Stomach (tissue), 9 donors: ENCODE results near the gene OGFR. TPM values are rescaled to one million over a fixed set of nuclear protein-coding genes. Genes with fewer than 3 reads are reported as not detected.

Experiments
- DNase-seq, 2 donors: peaks; one replicate each; pipeline versions ENCODE4 v3.0.0 to v3.0.0-alpha.2; 2013 to 2019
- H3K27ac ChIP-seq, 5 donors: fragments of 200-600 bp in 4 of 5; sonication (generic) in 4 of 5; one replicate each; pipeline ENCODE4 v1.5.1; 2013 to 2019; ENCODE audit warnings: mild to moderate bottlenecking in 1 of 5, moderate library complexity in 1 of 5
- H3K27me3 ChIP-seq, 3 donors: fragments of 200-600 bp; sonication (generic); one replicate each; pipeline ENCODE4 v1.5.1; 2017 to 2019; ENCODE audit warnings: mixed run types in 1 of 3
- H3K36me3 ChIP-seq, 4 donors: fragments of 200-600 bp; sonication (generic); 1 replicate in 3 of 4; 2 replicates in 1 of 4; pipeline ENCODE4 v1.5.1; 2016 to 2019
- H3K4me1 ChIP-seq, 4 donors: fragments of 200-600 bp; sonication (generic); one replicate each; pipeline ENCODE4 v1.5.1; 2016 to 2019
- H3K4me3 ChIP-seq, 4 donors: fragments of 200-600 bp; sonication (generic) in 3 of 4; one replicate each; pipeline ENCODE4 v1.5.1; 2016 to 2019; ENCODE audit warnings: mild to moderate bottlenecking in 1 of 4
- H3K9me3 ChIP-seq, 4 donors: fragments of 200-600 bp; sonication (generic); one replicate each; pipeline ENCODE4 v1.5.1; 2016 to 2019
- EP300 ChIP-seq: sonication (generic); formaldehyde crosslinking; IDR thresholded peaks from one replicate; pipeline ENCODE4 v1.6.1; 2017; ENCODE audit warnings: antibody characterized with exemption
- POLR2A ChIP-seq, 4 donors: fragments of 450-650 bp; IDR thresholded peaks; one replicate each; pipeline ENCODE4 v1.6.1; 2016; ENCODE audit warnings: antibody characterized with exemption in 4 of 4, control low read depth in 2 of 4, mild to moderate bottlenecking in 1 of 4, moderate library complexity in 1 of 4
- POLR2AphosphoS5 ChIP-seq, 3 donors: sonication (generic); formaldehyde crosslinking; IDR thresholded peaks; one replicate each; pipeline ENCODE4 v1.6.1; 2016; ENCODE audit warnings: antibody characterized with exemption in 3 of 3
- WGBS, 5 donors: extraction: QIAGEN DNeasy Blood & Tissue Kit in 3 of 5; methylation state at CpG; one replicate each; pipeline versions ENCODE4 v1.1.5 to v1.1.7; 2013 to 2018; 5-methylcytosine and 5-hydroxymethylcytosine counted together
- intact Hi-C: fragments of 100-400 bp; cut with DNase I; formaldehyde crosslinking; loops from one replicate; pipeline ENCODE4 v1.15.1; 2023; ENCODE audit warnings: low total_unique reads
- polyA plus RNA-seq, 3 donors: library from polyadenylated mRNA; stranded (reverse); fragments of 200-250 nt; gene quantifications; one replicate each; pipeline ENCODE4 v1.2.3, GENCODE V29; 2013
- total RNA-seq, 5 donors: library from RNA; depleted of rRNA; stranded (reverse); fragments of >200 nt; gene quantifications; one replicate each; pipeline versions ENCODE4 v1.1.0 to v1.2.3, GENCODE V29; 2014 to 2016
- TF ChIP-seq, protein P1 (sequence below), 7 experiments: fragments of 450-650 bp in 4 of 7; fragments of 200-600 bp in 3 of 7; sonication (generic) in 3 of 7; IDR thresholded peaks; one replicate each; pipeline ENCODE4 v1.5.1; 2016 to 2019; ENCODE audit warnings: antibody characterized with exemption in 7 of 7, control low read depth in 2 of 7, mild to moderate bottlenecking in 1 of 7
- donor health status: healthy with polysubstance abuse.
- donor health status: Bipolar disorder and iron deficiency.
- donor health status: healthy.

Gene OGFR
- total and polyA plus RNA-seq, 8 donors, result 20.1 to 75.3 (median 42.3) TPM

DNA sequence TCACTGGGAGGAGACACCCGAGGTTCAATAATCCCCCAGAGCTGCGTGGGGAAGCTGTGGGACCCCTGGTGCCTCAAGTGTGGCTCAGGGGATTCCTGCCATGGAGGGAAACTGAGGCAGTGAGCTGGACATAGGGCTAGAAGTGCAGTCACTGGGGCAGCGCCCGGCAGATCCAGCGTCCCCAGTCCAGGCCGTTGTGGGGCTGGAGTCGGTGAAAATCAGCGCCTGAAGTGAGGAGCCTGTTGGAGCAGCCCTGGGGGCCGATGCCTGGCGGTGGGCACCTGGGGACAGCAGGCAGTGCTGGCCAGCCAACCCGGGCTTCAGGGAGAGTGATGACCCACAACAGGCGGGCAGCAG is 10.1 kb downstream of the OGFR start:
- Histone ChIP-seq H3K4me3 (no peak overlapping the region), H3K9me3 (no peaks in the 10 kb centered on the region), H3K36me3 (peaks cover 40 to 45% (median 44%) of the 10 kb centered on the region in 4 donors), H3K27me3 (peaks cover 22 to 58% (median 48%) of the 10 kb centered on the region in 3 donors), H3K27ac (no peak overlapping the region), H3K4me1 (peaks cover 33 to 51% (median 49%) of the 10 kb centered on the region in 4 donors)
- TF ChIP-seq POLR2A (IDR thresholded peaks at IDR 0.05), result no peak
- no peak for TF ChIP-seq POLR2AphosphoS5 (IDR thresholded peaks at IDR 0.05)
- TF ChIP-seq EP300, result no peak
- TF ChIP-seq, protein P1, sequence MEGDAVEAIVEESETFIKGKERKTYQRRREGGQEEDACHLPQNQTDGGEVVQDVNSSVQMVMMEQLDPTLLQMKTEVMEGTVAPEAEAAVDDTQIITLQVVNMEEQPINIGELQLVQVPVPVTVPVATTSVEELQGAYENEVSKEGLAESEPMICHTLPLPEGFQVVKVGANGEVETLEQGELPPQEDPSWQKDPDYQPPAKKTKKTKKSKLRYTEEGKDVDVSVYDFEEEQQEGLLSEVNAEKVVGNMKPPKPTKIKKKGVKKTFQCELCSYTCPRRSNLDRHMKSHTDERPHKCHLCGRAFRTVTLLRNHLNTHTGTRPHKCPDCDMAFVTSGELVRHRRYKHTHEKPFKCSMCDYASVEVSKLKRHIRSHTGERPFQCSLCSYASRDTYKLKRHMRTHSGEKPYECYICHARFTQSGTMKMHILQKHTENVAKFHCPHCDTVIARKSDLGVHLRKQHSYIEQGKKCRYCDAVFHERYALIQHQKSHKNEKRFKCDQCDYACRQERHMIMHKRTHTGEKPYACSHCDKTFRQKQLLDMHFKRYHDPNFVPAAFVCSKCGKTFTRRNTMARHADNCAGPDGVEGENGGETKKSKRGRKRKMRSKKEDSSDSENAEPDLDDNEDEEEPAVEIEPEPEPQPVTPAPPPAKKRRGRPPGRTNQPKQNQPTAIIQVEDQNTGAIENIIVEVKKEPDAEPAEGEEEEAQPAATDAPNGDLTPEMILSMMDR (IDR thresholded peaks at IDR 0.05), result no peak
- WGBS, 5 donors, result 59 to 70% (median 66%) methylated on average over 12 of the region's 12 CpGs
- intact Hi-C loops, result no loop called here
- no peak for DNase-seq

DNA sequence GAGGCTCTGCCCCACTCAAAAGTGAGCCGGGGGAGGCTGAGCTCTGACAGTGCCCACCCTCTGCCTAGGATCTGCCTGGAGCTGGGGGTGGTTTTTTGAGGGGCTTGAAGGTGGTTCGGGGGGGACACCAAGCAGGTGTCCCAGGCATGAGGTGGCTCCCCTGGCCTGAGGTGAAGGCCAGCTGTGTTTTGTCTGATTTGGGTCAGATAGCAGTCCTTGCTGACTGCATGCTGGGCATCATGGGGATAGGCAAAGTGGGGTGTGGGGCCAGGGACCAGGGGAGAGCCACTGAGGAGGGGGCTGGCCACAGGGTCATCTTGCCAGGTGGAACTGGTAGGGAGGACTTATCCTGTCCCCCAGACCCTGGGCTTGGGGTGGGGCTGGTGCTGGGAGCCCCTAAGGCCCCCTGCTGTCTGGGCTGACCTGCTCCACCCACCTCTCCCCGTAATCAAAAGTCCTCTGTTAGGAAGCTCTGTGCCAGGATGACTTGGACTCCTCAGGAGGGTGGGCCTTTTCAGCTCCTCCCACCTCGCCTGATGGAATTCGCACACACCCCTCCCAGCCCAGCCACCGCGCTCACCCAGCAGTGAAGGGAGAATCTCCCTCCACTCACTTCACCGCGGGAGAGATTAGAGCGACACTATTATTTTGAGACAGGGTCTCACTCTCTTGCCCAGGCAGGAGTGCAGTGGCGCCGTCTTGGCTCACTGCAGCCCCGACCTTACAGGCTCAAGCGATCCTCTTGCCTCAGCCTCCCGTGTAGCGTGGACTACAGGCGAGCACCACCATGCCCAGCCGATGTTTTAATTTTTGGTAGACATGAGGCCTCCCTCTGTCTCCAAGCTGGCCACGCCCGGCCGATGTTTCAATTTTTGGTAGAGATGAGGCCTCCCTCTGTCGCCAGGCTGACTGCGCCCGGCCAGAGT is 10.7 kb downstream of the OGFR start:
- peak in 1 of 2 donors; percentile 78 for DNase-seq
- intact Hi-C loops, result no loop called here
- Histone ChIP-seq H3K4me3 (no peak overlapping the region), H3K36me3 (peaks cover 33 to 38% (median 37%) of the 10 kb centered on the region in 4 donors), H3K4me1 (peaks cover 33 to 57% (median 54%) of the 10 kb centered on the region in 4 donors), H3K9me3 (no peaks in the 10 kb centered on the region), H3K27me3 (peaks cover 22 to 65% (median 48%) of the 10 kb centered on the region in 3 donors), H3K27ac (no peak overlapping the region)
- TF ChIP-seq, protein P1 (IDR thresholded peaks at IDR 0.05), result no peak
- TF ChIP-seq EP300 (no peak), POLR2AphosphoS5 (IDR thresholded peaks at IDR 0.05) (no peak), POLR2A (IDR thresholded peaks at IDR 0.05) (no peak)
- WGBS, 5 donors, result 22 to 33% (median 28%) methylated on average over 24 of the region's 24 CpGs

DNA sequence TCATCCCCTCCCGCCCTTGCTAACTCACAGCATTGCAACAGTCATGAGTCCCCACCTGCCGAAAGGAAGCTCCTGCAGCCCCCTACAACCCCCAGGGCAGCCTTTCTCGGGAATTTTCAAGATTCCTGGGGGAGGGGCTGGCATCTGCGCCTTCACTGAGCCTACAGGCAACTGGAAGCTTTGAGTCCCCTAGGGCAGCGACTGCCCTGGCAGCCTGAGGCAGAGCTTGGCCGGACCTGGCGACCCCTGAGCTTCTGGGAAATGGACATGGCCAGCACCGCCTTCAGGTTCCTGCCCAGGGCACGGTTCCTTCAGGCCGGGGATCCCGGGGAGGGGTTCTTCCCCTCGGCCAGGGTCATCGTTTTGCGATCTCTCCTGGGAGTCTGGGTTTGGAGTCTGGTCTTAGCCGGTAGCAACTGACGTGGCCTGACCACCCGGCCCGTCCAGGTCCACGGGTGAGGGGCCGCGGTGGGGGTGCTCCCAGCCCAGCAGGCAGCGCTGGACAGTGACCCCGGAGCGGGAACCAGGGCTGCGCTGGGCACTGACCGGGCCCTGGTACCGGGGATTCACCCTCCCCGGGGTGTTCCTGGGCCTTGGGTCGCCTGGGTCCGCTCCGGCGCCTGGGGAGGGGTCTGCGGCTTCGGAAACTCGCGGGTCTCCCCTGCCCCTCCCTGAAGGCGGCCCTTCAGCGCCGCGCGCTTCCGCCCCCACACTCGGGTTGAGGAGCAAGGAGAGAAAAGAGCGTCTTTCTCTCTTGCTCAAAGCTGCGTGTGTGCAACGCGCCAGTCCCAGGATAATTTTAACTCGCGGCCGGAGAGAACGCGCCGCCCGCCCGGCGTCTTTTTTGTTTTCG is 11.6 kb downstream of the OGFR start:
- peak overlapping the region in 2 of 5 donors; percentile 2 to 21 for H3K27ac ChIP-seq
- 3 to 12% (median 4%) methylated on average over 10 to 57 of the region's 57 CpGs for WGBS, 5 donors
- peaks cover 22 to 70% (median 48%) of the 10 kb centered on the region in 3 donors for H3K27me3 ChIP-seq

More for the DNA sequence above, 11.6 kb downstream of the OGFR start:
- H3K4me1 ChIP-seq, result peaks cover 33 to 58% (median 56%) of the 10 kb centered on the region in 4 donors
- peaks cover 24 to 29% (median 28%) of the 10 kb centered on the region in 4 donors for H3K36me3 ChIP-seq
- peak overlapping the region; percentile 26 to 44 (median 32) for H3K4me3 ChIP-seq
- no peaks in the 10 kb centered on the region for H3K9me3 ChIP-seq
- DNase-seq, result peak in 1 of 2 donors; percentile 63
- intact Hi-C loops, result no loop called here
- no peak for TF ChIP-seq POLR2A (IDR thresholded peaks at IDR 0.05)
- TF ChIP-seq EP300, result no peak
- TF ChIP-seq, protein P1 (IDR thresholded peaks at IDR 0.05), result no peak
- no peak for TF ChIP-seq POLR2AphosphoS5 (IDR thresholded peaks at IDR 0.05)
